ENCODE measurements around the gene MIPOL1.

Gene MIPOL1

DNA sequence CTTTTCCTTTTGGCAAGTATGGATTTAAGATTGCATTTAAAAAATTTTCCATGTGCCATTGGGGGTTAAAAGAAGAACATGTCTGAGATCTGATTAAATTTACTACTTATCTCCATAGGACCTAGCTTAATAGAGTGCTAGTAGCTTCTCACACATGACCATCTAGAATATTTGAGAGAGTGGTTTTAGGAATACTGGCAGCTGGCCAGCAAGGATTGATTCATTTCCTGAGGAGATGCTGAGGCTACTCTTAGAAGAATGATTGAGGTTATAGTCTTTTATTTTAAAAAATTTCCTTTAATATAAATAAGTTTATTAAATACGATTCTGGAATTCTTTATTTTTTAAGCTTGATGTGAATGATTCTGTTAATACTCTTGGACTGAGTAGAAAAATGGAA, 56.2 kb downstream of the MIPOL1 start:
- Histone ChIP-seq H3K27ac (ENCODE audit: low read depth, low read length, poor library complexity, severe bottlenecking) (no peak overlapping the region), H4K20me1 (ENCODE audit: insufficient read depth, low read length) (no peaks in the 10 kb centered on the region), H3K9me3 (ENCODE audit: low read length) (no peaks in the 10 kb centered on the region), H3K4me2 (ENCODE audit: low read length) (no peak overlapping the region), H3K79me2 (ENCODE audit: insufficient read depth, low read length) (no peaks in the 10 kb centered on the region), H2AFZ (ENCODE audit: low read length) (no peak overlapping the region), H3K27me3 (ENCODE audit: insufficient read depth, low read length) (no peaks in the 10 kb centered on the region), H3K9ac (ENCODE audit: low read length) (no peak overlapping the region), H3K4me3 (ENCODE audit: low read depth, low read length, poor library complexity, severe bottlenecking) (no peak overlapping the region), H3K4me1 (ENCODE audit: insufficient read depth, low read length, severe bottlenecking) (no peaks in the 10 kb centered on the region), H3K9me2 (ENCODE audit: low read depth, low read length) (no peaks in the 10 kb centered on the region), H3F3A (ENCODE audit: insufficient read depth, low read length) (no peaks in the 10 kb centered on the region), H3K36me3 (ENCODE audit: insufficient read depth, low read length) (no peaks in the 10 kb centered on the region)
- no peak for TF ChIP-seq CTCF (IDR thresholded peaks at IDR 0.05; ENCODE audit: low read length)
- no peak for TF ChIP-seq EZH2 (IDR thresholded peaks at IDR 0.05; ENCODE audit: borderline replicate concordance, low read length)

- no peaks in the 10 kb centered on the region for H3K9me3 ChIP-seq (ENCODE audit: low read length)
- H3K79me2 ChIP-seq (ENCODE audit: insufficient read depth, low read length) = no peaks in the 10 kb centered on the region
- no peaks in the 10 kb centered on the region for H4K20me1 ChIP-seq (ENCODE audit: insufficient read depth, low read length)
- H3K27ac ChIP-seq (ENCODE audit: low read depth, low read length, poor library complexity, severe bottlenecking) = no peak overlapping the region
- no peaks in the 10 kb centered on the region for H3K4me1 ChIP-seq (ENCODE audit: insufficient read depth, low read length, severe bottlenecking)
- H3K36me3 ChIP-seq (ENCODE audit: insufficient read depth, low read length) = no peaks in the 10 kb centered on the region
- no peak overlapping the region for H3K4me2 ChIP-seq (ENCODE audit: low read length)
- H2AFZ ChIP-seq (ENCODE audit: low read length) = no peak overlapping the region
- H3K9me2 ChIP-seq (ENCODE audit: low read depth, low read length) = no peaks in the 10 kb centered on the region
- H3F3A ChIP-seq (ENCODE audit: insufficient read depth, low read length) = no peaks in the 10 kb centered on the region
- no peaks in the 10 kb centered on the region for H3K27me3 ChIP-seq (ENCODE audit: insufficient read depth, low read length)
- TF ChIP-seq CTCF (IDR thresholded peaks at IDR 0.05; ENCODE audit: low read length) (no peak), EZH2 (IDR thresholded peaks at IDR 0.05; ENCODE audit: borderline replicate concordance, low read length) (no peak)
- H3K9ac ChIP-seq (ENCODE audit: low read length) = no peak overlapping the region
- H3K4me3 ChIP-seq (ENCODE audit: low read depth, low read length, poor library complexity, severe bottlenecking) = no peak overlapping the region
These were observed 56.7 kb downstream of the MIPOL1 start for GRCh38 chr14:37254411-37254947.

DNA sequence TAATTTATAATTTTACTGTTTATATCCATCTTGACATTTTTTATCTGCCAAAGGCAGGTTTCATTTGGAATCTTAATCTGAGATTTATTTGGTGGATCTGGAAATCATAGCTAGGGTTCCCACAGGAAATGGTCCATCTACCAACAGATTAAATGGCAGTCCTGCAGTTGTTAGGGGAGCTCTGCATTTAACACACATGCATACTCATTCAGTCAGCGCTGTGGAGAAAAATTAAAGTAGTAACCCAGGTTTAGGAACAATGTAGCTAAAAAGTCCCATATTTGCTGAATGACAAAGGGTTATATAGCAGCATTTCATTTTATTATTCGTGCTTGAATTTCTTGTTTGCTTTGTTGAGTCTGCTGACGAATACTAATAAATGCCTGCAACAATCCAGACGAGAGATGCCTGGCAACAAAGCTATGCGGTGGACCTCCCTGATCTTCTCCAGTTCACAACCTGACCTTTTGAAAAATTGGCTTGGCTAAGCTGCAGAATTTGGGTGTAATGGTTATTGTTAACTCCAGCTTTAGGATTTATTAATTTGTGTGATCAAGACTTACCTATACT, 59.8 kb downstream of the MIPOL1 start:
- Histone ChIP-seq H3K27me3 (ENCODE audit: insufficient read depth, low read length) (no peaks in the 10 kb centered on the region), H3K79me2 (ENCODE audit: insufficient read depth, low read length) (no peaks in the 10 kb centered on the region), H2AFZ (ENCODE audit: low read length) (no peak overlapping the region), H3F3A (ENCODE audit: insufficient read depth, low read length) (no peaks in the 10 kb centered on the region), H3K9ac (ENCODE audit: low read length) (no peak overlapping the region), H3K27ac (ENCODE audit: low read depth, low read length, poor library complexity, severe bottlenecking) (no peak overlapping the region), H3K9me2 (ENCODE audit: low read depth, low read length) (no peaks in the 10 kb centered on the region), H3K9me3 (ENCODE audit: low read length) (no peaks in the 10 kb centered on the region), H3K4me3 (ENCODE audit: low read depth, low read length, poor library complexity, severe bottlenecking) (no peak overlapping the region), H3K36me3 (ENCODE audit: insufficient read depth, low read length) (no peaks in the 10 kb centered on the region), H3K4me1 (ENCODE audit: insufficient read depth, low read length, severe bottlenecking) (no peaks in the 10 kb centered on the region), H4K20me1 (ENCODE audit: insufficient read depth, low read length) (no peaks in the 10 kb centered on the region), H3K4me2 (ENCODE audit: low read length) (no peak overlapping the region)
- TF ChIP-seq CTCF (IDR thresholded peaks at IDR 0.05; ENCODE audit: low read length) (no peak), EZH2 (IDR thresholded peaks at IDR 0.05; ENCODE audit: borderline replicate concordance, low read length) (no peak)
